ENCODE measurements around the gene WNT9A. TPM values are rescaled to one million over a fixed set of nuclear protein-coding genes. Genes with fewer than 3 reads are reported as not detected.

WNT9A gene
- total and polyA plus RNA-seq, 3 donors from 2014 or later = 3.1 to 4.3 (median 3.5) TPM

GRCh38 chr1:227928811-227929375 is 18.8 kb downstream of the WNT9A start:
- Histone ChIP-seq H3K4me1 (no peaks in the 10 kb centered on the region), H3K9me3 (no peaks in the 10 kb centered on the region), H3K27ac (no peak overlapping the region), H3K4me3 (no peak overlapping the region), H3K36me3 (ENCODE audit: low read depth, missing control alignments) (no peaks in the 10 kb centered on the region), H3K27me3 (no peaks in the 10 kb centered on the region)
- TF ChIP-seq, protein P1, sequence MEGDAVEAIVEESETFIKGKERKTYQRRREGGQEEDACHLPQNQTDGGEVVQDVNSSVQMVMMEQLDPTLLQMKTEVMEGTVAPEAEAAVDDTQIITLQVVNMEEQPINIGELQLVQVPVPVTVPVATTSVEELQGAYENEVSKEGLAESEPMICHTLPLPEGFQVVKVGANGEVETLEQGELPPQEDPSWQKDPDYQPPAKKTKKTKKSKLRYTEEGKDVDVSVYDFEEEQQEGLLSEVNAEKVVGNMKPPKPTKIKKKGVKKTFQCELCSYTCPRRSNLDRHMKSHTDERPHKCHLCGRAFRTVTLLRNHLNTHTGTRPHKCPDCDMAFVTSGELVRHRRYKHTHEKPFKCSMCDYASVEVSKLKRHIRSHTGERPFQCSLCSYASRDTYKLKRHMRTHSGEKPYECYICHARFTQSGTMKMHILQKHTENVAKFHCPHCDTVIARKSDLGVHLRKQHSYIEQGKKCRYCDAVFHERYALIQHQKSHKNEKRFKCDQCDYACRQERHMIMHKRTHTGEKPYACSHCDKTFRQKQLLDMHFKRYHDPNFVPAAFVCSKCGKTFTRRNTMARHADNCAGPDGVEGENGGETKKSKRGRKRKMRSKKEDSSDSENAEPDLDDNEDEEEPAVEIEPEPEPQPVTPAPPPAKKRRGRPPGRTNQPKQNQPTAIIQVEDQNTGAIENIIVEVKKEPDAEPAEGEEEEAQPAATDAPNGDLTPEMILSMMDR (IDR thresholded peaks at IDR 0.05) = no peak
- TF ChIP-seq POLR2A (IDR thresholded peaks at IDR 0.05) = no peak
- 75 to 79% methylated on average over 12 of the region's 12 CpGs for WGBS, 2 donors
- intact Hi-C loops (cut with DNase I; ENCODE audit: low total_unique reads) = no loop called here
- DNase-seq = no peak

GRCh38 chr1:227927971-227928741 is 19.6 kb downstream of the WNT9A start:
- WGBS, 2 donors = 81% methylated on average over 11 of the region's 11 CpGs; no CpG with 5 or more reads in 1 of the 2 donors
- no peak overlapping the region for H3K27ac ChIP-seq
- intact Hi-C loops (cut with DNase I; ENCODE audit: low total_unique reads) = no loop called here

DNA sequence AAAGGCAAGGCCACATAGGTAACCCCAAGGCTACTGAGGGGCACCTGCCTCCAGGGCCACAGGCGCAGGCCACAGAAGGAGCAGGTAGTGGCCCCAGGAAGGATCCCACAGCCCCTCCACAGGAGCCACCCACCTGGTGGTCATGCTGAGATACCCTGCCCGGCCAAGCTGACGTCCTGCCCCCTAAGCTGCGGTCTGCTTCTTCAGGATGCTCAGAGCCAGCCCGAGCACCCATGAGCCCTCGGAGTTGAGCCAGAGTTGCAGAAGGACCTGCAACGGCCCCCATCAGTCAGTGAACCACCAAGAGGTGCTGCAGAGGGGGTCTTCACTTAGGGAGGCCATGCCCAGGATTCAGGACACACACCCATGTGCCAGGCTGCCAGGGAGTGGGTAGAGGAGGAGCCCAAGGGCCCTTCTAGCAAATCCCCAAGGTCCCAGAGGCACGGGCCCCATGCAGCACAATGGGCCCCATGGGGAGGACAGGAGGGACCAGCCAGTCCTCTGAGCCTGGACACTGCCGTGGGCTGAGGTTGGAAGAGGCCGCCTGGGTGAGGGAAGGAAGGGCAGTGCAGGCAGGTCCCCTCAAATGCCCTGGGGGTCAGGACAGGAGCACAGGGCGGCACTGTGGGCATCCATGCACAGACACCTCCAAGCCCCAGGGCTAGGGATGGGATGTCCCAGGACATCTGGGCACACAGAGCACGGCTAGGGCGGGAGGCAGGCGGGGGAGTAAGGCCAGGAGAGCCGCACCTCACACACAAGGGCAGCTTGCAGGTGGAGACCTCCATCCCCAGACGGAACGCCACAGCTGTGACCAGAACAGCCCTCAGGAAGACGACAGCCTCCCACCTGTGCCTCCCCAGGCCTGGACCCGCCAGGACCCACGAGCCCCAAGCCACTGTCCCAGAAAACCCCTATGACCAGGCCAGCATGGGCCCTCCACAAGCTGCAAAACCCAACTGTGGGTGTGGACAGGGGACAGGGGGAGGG is 20.5 kb downstream of the WNT9A start:
- Histone ChIP-seq H3K4me1 (no peaks in the 10 kb centered on the region), H3K9me3 (no peaks in the 10 kb centered on the region), H3K27me3 (no peaks in the 10 kb centered on the region), H3K4me3 (no peak overlapping the region), H3K27ac (no peak overlapping the region), H3K36me3 (ENCODE audit: low read depth, missing control alignments) (no peaks in the 10 kb centered on the region)
- WGBS, 2 donors = 80 to 97% methylated on average over 7 to 19 of the region's 20 CpGs
- TF ChIP-seq, protein P1 (IDR thresholded peaks at IDR 0.05) = no peak
- TF ChIP-seq POLR2A (IDR thresholded peaks at IDR 0.05) = no peak
- no peak for DNase-seq
- intact Hi-C loops (cut with DNase I; ENCODE audit: low total_unique reads) = no loop called here

More at GRCh38 chr1:227927971-227928741, 19.6 kb downstream of the WNT9A start:
- TF ChIP-seq POLR2A (IDR thresholded peaks at IDR 0.05) = no peak
- TF ChIP-seq, protein P1 (IDR thresholded peaks at IDR 0.05) = no peak
- H3K4me1 ChIP-seq = no peaks in the 10 kb centered on the region
- H3K27me3 ChIP-seq = no peaks in the 10 kb centered on the region
- H3K36me3 ChIP-seq (ENCODE audit: low read depth, missing control alignments) = no peaks in the 10 kb centered on the region
- H3K9me3 ChIP-seq = no peaks in the 10 kb centered on the region
- no peak overlapping the region for H3K4me3 ChIP-seq
- DNase-seq = no peak

DNA sequence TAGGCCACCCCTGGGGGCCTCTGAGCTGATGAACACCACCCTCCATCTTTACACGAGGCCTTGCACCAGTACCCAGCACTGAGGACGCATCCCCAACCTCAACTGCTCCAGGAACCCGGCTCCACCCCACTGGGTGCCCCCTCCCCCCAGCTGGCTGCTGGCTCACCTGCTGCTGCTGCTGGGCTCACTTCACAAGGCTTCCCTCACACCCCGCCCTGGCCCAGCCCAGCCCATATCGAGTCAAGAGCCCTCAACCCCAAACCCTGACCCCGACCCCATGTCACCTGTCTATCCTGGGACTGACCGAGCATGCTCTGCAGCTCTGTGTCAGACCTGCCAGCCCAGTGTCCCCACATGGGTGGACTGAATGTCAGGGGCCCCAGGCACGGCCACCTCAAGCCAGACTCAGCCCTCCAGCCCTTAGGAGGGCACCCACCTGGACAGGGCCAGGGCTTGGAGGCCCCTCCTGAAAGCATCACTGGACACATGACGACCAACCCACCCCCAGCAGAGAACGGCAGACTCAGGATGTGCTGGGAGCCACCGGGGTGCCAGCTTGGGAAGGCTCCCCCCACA is 21.4 kb downstream of the WNT9A start:
- Histone ChIP-seq H3K27me3 (no peaks in the 10 kb centered on the region), H3K27ac (no peak overlapping the region), H3K36me3 (ENCODE audit: low read depth, missing control alignments) (no peaks in the 10 kb centered on the region), H3K9me3 (no peaks in the 10 kb centered on the region), H3K4me1 (no peaks in the 10 kb centered on the region), H3K4me3 (no peak overlapping the region)
- no peak for DNase-seq
- intact Hi-C loops (cut with DNase I; ENCODE audit: low total_unique reads) = no loop called here
- WGBS, 2 donors = 84 to 92% methylated on average over 2 to 11 of the region's 11 CpGs
- no peak for TF ChIP-seq POLR2A (IDR thresholded peaks at IDR 0.05)
- TF ChIP-seq, protein P1 (IDR thresholded peaks at IDR 0.05) = no peak
